ENCODE measurements around the gene KDM4C.

DNA sequence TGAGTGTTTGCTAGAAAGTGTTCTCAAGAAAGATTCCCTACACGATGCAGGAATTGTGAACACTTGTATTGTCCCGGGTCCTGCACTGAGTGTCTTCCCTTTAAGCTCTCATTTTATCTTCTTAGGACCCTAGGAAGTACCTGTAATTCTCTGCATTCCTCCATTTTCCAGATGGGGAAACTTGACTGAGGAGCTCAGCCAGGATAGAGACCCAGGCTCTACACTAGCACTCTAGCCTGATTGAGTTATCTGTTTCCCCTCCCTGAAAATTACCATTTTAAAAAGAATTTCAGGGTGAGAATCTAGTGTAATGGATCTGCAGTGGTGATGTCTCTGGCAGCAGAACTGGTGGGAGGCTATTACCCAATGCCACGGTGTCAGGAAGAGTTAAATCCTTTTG, 453.9 kb downstream of the KDM4C start:
- TF ChIP-seq CTCF (IDR thresholded peaks at IDR 0.05 in 8 of 11, conservative IDR thresholded peaks at IDR 0.05 in 3 of 11) (no peak), POLR2AphosphoS5 (IDR thresholded peaks at IDR 0.05) (no peak)
